Gastroesophageal sphincter (tissue), 4 donors: ENCODE measurements around the gene LUC7L3. TPM values are rescaled to one million over a fixed set of nuclear protein-coding genes. Genes with fewer than 3 reads are reported as not detected.

Source experiments
- ATAC-seq: fragments of 150-250 bp; one replicate; pipeline ENCODE4 v1.9.1; 2016; ENCODE audit warnings: mild to moderate bottlenecking, moderate library complexity
- H3K27ac ChIP-seq, 4 donors: fragments of 200-600 bp; sonication (generic) in 3 of 4; 1 replicate in 3 of 4; 2 replicates in 1 of 4; pipeline ENCODE4 v1.5.1; 2016 to 2019
- H3K27me3 ChIP-seq: fragments of 200-600 bp; sonication (generic); one replicate; pipeline ENCODE4 v1.5.1; 2019
- H3K36me3 ChIP-seq, 2 donors: fragments of 200-600 bp; sonication (generic); one replicate each; pipeline ENCODE4 v1.5.1; 2019; ENCODE audit warnings: control low read depth in 1 of 2
- H3K4me1 ChIP-seq, 3 donors: fragments of 200-600 bp; sonication (generic); 1 replicate in 2 of 3; 2 replicates in 1 of 3; pipeline ENCODE4 v1.5.1; 2016 to 2019; ENCODE audit warnings: control low read depth in 2 of 3
- H3K4me3 ChIP-seq, 2 donors: fragments of 200-600 bp; sonication (generic); one replicate each; pipeline ENCODE4 v1.5.1; 2019; ENCODE audit warnings: mild to moderate bottlenecking in 1 of 2, moderate library complexity in 1 of 2
- H3K9me3 ChIP-seq, 3 donors: fragments of 200-600 bp; sonication (generic); one replicate each; pipeline ENCODE4 v1.5.1; 2017 to 2019; ENCODE audit warnings: control low read depth in 2 of 3
- EP300 ChIP-seq: sonication (generic); formaldehyde crosslinking; IDR thresholded peaks from one replicate; pipeline ENCODE4 v1.6.1; 2017; ENCODE audit warnings: antibody characterized with exemption, mild to moderate bottlenecking
- POLR2A ChIP-seq, 2 donors: fragments of 450-650 bp; IDR thresholded peaks; one replicate each; pipeline ENCODE4 v1.6.1; 2017; ENCODE audit warnings: antibody characterized with exemption in 2 of 2, mild to moderate bottlenecking in 2 of 2, moderate library complexity in 1 of 2
- POLR2AphosphoS5 ChIP-seq: sonication (generic); formaldehyde crosslinking; IDR thresholded peaks from one replicate; pipeline ENCODE4 v1.6.1; 2017; ENCODE audit warnings: antibody characterized with exemption
- WGBS, 2 donors: methylation state at CpG; one replicate each; pipeline ENCODE4 v1.1.5; 2018; ENCODE audit warnings: low coverage in 1 of 2; 5-methylcytosine and 5-hydroxymethylcytosine counted together
- total RNA-seq, 4 donors: library from RNA; depleted of rRNA; stranded (reverse); fragments of >200 nt; gene quantifications; one replicate each; pipeline ENCODE4 v1.1.0, GENCODE V29; 2016
- TF ChIP-seq, protein P1 (sequence below), 4 experiments: fragments of 200-600 bp in 2 of 4; fragments of 450-650 bp in 2 of 4; sonication (generic) in 1 of 4; IDR thresholded peaks; one replicate each; pipeline ENCODE4 v1.5.1; 2017 to 2019; ENCODE audit warnings: antibody characterized with exemption in 4 of 4, mild to moderate bottlenecking in 2 of 4, moderate library complexity in 2 of 4

LUC7L3 gene
- total RNA-seq, 4 donors from 2014 or later = 40.1 to 134 (median 54.6) TPM

DNA sequence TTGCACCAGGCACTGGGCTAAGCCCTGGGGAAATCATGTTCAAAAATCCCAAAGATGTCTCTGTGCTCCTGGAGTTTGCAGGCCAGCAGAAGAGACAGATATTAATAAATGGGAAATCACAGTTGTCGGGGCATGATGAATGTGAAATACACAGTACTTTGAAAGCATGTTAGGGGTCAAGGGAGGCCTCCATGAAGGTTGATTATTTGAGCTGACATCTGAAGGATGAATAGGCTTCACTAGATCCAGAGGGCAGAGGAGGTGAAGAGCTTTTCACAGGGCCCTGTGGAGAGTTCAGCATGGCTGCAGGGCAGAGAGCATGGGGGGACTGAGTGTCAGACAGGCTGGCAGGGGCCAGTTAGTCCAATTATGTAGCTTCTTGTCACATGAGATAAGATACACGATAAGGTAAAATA is 45.3 kb downstream of the LUC7L3 start:
- no peaks in the 10 kb centered on the region for H3K9me3 ChIP-seq
- TF ChIP-seq EP300 (no peak), POLR2AphosphoS5 (no peak), POLR2A (IDR thresholded peaks at IDR 0.05) (no peak)
- TF ChIP-seq, protein P1, sequence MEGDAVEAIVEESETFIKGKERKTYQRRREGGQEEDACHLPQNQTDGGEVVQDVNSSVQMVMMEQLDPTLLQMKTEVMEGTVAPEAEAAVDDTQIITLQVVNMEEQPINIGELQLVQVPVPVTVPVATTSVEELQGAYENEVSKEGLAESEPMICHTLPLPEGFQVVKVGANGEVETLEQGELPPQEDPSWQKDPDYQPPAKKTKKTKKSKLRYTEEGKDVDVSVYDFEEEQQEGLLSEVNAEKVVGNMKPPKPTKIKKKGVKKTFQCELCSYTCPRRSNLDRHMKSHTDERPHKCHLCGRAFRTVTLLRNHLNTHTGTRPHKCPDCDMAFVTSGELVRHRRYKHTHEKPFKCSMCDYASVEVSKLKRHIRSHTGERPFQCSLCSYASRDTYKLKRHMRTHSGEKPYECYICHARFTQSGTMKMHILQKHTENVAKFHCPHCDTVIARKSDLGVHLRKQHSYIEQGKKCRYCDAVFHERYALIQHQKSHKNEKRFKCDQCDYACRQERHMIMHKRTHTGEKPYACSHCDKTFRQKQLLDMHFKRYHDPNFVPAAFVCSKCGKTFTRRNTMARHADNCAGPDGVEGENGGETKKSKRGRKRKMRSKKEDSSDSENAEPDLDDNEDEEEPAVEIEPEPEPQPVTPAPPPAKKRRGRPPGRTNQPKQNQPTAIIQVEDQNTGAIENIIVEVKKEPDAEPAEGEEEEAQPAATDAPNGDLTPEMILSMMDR (IDR thresholded peaks at IDR 0.05) = no peak
- no peaks in the 10 kb centered on the region for H3K27me3 ChIP-seq
- peaks cover 0 to 35% (median 23%) of the 10 kb centered on the region in 3 donors for H3K4me1 ChIP-seq
- peak overlapping the region in 2 of 4 donors; percentile 15 to 49 for H3K27ac ChIP-seq
- WGBS, 2 donors = 13 to 28% methylated on average over 2 of the region's 2 CpGs
- H3K4me3 ChIP-seq = no peak overlapping the region
- ATAC-seq = no peak
- no peaks in the 10 kb centered on the region for H3K36me3 ChIP-seq

DNA sequence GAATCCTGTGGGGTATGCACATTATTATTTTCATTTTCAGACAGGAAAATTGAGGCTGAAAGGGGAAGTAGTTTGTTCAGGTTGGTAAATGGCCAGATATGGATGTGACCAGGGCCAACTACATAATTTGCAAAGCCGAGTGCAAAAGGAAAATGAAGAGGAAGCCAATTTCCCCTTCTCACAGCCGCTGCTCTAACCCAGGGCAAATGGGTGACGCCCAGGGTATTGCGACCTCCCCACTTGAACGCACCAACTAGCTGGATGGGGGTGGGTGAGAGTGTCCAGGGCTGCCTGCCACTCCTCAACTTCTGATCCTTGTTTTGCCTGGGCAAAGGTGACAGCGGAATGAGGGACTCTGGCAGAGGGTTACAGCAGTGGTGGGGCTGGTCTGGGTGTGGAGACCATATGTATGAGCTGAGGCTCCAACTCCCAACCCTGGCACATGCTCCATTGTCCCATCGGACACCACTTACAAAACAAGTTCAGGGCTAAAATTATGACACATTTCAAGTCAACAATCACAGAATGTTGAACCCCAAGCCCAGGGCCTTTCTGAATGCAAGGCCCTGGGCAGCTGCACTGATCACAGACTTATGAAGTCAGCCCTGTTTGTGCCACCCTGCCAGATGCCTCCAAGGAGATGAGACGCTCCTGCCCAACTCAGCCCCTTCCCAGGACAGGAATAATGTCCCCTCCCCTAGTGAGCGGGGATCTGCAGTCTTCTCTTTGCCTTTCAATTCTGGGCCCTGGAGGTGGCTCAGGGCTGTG is 46.2 kb downstream of the LUC7L3 start:
- no peaks in the 10 kb centered on the region for H3K36me3 ChIP-seq
- ATAC-seq = peak; percentile 52
- H3K27ac ChIP-seq = peak overlapping the region in 2 of 4 donors; percentile 15 to 44
- TF ChIP-seq POLR2A (IDR thresholded peaks at IDR 0.05) (no peak), EP300 (no peak), POLR2AphosphoS5 (no peak)
- TF ChIP-seq, protein P1 (IDR thresholded peaks at IDR 0.05) = no peak
- WGBS, 2 donors = 42 to 43% methylated on average over 1 to 6 of the region's 9 CpGs
- no peaks in the 10 kb centered on the region for H3K27me3 ChIP-seq
- H3K4me3 ChIP-seq = no peak overlapping the region
- H3K4me1 ChIP-seq = peaks cover 0 to 35% (median 23%) of the 10 kb centered on the region in 3 donors
- H3K9me3 ChIP-seq = no peaks in the 10 kb centered on the region

DNA sequence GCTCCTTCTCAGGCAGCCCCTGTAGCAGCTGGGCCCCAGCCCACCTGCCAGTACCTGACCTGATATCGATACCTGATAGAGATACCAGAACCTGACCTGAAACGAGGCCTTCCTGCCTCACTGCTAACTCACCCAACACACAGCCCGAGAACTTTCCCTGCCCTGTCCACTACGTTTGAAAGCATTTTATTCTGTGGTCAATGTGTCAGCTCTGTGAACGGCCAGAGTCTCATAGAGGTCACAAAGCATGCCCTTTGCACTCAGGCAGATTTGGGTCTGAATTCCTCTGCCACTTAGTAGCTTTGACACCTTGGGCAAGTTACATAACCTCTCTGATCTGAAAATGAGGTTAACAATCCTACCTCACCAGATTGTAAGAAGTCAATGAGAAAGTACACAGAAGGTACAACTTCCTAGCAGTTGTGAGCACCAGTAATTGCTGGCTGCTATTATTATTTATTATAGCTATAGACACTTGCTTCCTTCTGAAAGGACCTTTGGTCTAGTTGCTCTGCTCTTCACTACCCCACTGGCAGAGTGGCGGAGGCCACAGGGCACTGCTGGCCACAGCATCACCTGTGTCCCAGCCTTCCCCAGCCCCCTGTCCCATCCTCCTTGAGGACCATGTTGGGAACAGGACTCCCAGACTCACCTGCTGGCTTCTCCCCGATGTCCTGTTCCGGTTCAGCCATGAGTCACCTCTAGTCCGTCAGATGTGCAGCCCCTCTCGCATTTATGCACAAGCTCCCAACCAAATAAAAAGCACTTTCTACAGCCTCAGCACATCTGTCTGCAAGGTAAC is 47.0 kb downstream of the LUC7L3 start:
- no peaks in the 10 kb centered on the region for H3K27me3 ChIP-seq
- no peak for ATAC-seq
- TF ChIP-seq POLR2AphosphoS5 (no peak), EP300 (no peak), POLR2A (IDR thresholded peaks at IDR 0.05) (no peak)
- TF ChIP-seq, protein P1 (IDR thresholded peaks at IDR 0.05) = no peak
- no peaks in the 10 kb centered on the region for H3K9me3 ChIP-seq
- H3K27ac ChIP-seq = peak overlapping the region in 1 of 4 donors; percentile 15
- 86% methylated on average over 4 of the region's 10 CpGs; no CpG with 5 or more reads in 1 of the 2 donors for whole genome bisulfite sequencing, 2 donors
- H3K4me1 ChIP-seq = peaks cover 0 to 35% (median 23%) of the 10 kb centered on the region in 3 donors
- H3K36me3 ChIP-seq = no peaks in the 10 kb centered on the region
- no peak overlapping the region for H3K4me3 ChIP-seq

DNA sequence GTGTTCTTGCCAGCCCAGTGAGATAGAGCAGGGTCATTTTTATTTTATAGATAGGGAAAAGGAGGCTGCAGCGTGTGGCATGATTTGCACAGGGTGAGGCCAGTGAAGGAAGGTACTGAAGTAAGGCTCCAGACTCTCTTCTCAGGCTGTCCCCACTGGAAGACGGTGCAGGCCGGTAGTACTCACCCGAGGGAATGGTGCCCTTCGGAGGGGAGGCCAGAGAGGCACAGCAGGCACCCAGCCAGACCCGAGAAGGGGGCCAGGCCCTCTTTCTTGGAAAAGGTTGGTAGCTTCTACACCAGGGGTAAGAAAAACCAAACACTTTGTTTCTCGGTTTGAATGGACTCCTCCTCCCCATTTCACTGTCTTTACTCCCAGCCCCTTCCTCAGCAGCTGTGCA is 47.6 kb downstream of the LUC7L3 start:
- WGBS, 2 donors = 63 to 73% methylated on average over 6 to 7 of the region's 7 CpGs

More for the DNA sequence above, 47.6 kb downstream of the LUC7L3 start:
- TF ChIP-seq POLR2AphosphoS5 (no peak), EP300 (no peak), POLR2A (IDR thresholded peaks at IDR 0.05) (no peak)
- TF ChIP-seq, protein P1 (IDR thresholded peaks at IDR 0.05) = no peak
- ATAC-seq = no peak
- Histone ChIP-seq H3K4me1 (peaks cover 0 to 35% (median 23%) of the 10 kb centered on the region in 3 donors), H3K27ac (no peak overlapping the region), H3K36me3 (no peaks in the 10 kb centered on the region), H3K27me3 (no peaks in the 10 kb centered on the region), H3K9me3 (no peaks in the 10 kb centered on the region), H3K4me3 (no peak overlapping the region)
